Adrenal gland (tissue), 5 donors: Measurements from ENCODE around the gene PCDHGA5.

ENCODE experiments used
- CTCF ChIP-seq, 6 experiments: fragments of 450-650 bp in 4 of 6; fragments of 200-600 bp in 2 of 6; sonication (generic) in 1 of 6; IDR thresholded peaks; 1 replicate in 5 of 6; 2 replicates in 1 of 6; pipeline versions ENCODE4 v1.5.1 to v1.8.0; 2016 to 2021; ENCODE audit warnings: antibody characterized with exemption in 6 of 6, mild to moderate bottlenecking in 2 of 6, moderate library complexity in 1 of 6
- POLR2A ChIP-seq, 2 donors: fragments of 450-650 bp; IDR thresholded peaks; one replicate each; pipeline ENCODE4 v1.6.1; 2017; ENCODE audit warnings: antibody characterized with exemption in 2 of 2, mild to moderate bottlenecking in 2 of 2, moderate library complexity in 1 of 2
- donor health status: DM: no; HTN: no; CAD: no.

DNA sequence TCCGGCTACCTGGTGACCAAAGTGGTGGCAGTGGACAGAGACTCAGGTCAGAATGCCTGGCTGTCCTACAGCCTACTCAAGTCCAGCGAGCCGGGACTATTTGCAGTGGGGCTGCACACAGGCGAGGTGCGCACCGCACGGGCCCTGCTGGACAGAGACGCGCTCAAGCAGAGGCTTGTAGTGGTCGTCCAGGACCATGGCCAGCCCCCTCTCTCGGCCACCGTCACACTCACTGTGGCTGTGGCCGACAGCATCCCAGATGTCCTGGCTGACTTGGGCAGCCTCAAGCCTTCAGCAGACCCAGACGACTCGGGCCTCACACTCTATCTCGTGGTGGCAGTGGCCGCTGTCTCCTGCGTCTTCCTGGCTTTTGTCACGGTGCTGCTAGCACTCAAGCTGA, 7.0 kb upstream of the PCDHGA5 start:
- no peak for TF ChIP-seq CTCF (IDR thresholded peaks at IDR 0.05)
- TF ChIP-seq POLR2A (IDR thresholded peaks at IDR 0.05), result no peak
